Measurements from ENCODE around the gene WFIKKN1. TPM values are rescaled to one million over a fixed set of nuclear protein-coding genes. Genes with fewer than 3 reads are reported as not detected.
A peak's percentile ranks its signal among the peaks of the same experiment; 100 is the strongest.

WFIKKN1 gene
- total and polyA plus RNA-seq, 2 experiments from 2014 or later = 0.43 to 0.88 TPM

DNA sequence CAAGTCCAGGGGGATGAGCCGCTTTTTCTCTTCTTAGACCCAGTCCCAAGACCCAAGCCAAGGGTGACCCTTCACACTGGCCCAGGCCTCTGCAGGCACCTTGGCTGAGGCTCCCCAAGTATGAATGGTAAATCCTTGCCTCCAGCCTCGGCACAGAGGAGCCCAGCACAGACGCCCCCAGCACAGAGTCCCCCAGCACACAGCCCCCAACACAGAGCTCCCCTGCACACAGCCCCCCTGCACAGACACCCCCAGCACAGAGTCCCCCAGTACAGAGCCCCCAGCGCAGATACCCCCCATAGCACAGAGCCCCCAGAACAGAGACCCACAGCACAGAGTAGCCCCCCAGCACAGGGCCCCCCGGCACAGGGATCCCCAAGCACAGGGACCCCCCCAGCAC is 9.8 kb downstream of the WFIKKN1 start:
- Histone ChIP-seq H3K36me3 (replicated peaks; ENCODE audit: insufficient read depth, low read depth) (no peaks in the 10 kb centered on the region), H3K27ac (no peak overlapping the region), H3K4me3 (no peak overlapping the region), H3K9me3 (ENCODE audit: low read depth) (no peaks in the 10 kb centered on the region), H2AFZ (no peak overlapping the region), H3K79me2 (peaks cover 35% of the 10 kb centered on the region), H3K4me1 (ENCODE audit: insufficient read depth) (peaks cover 38% of the 10 kb centered on the region), H4K20me1 (ENCODE audit: insufficient read depth, poor library complexity, severe bottlenecking) (no peaks in the 10 kb centered on the region), H3K27me3 (no peaks in the 10 kb centered on the region), H3K9me2 (replicated peaks; ENCODE audit: insufficient read depth) (no peaks in the 10 kb centered on the region), H3K4me2 (peak overlapping the region; percentile 97)
- TF ChIP-seq CTCF (IDR thresholded peaks at IDR 0.05; ENCODE audit: poor library complexity) = no peak
- TF ChIP-seq EZH2phosphoT487 (IDR thresholded peaks at IDR 0.05; ENCODE audit: low read depth, severe bottlenecking, unreplicated experiment) = no peak
- no peak for TF ChIP-seq EZH2 (IDR thresholded peaks at IDR 0.05; ENCODE audit: borderline replicate concordance)
- DNase-seq (ENCODE audit: low spot score) = no peak
- 91% methylated on average over 4 of the region's 5 CpGs for WGBS (ENCODE audit: low lambda C conversion rate, missing lambda C conversion rate)

- Histone ChIP-seq H3K4me2 (peak within 1 kb of the TSS; percentile 97), H3K9me3 (ENCODE audit: low read depth) (no peaks in the 10 kb centered on the region), H3K4me3 (peak within 1 kb of the TSS; percentile 54), H3K36me3 (replicated peaks; ENCODE audit: insufficient read depth, low read depth) (no peaks in the 10 kb centered on the region), H3K27ac (peak within 1 kb of the TSS; percentile 94), H3K4me1 (ENCODE audit: insufficient read depth) (peaks cover 47% of the 10 kb centered on the region), H3K79me2 (peaks cover 40% of the 10 kb centered on the region), H3K27me3 (no peaks in the 10 kb centered on the region), H3K9me2 (replicated peaks; ENCODE audit: insufficient read depth) (no peaks in the 10 kb centered on the region), H4K20me1 (ENCODE audit: insufficient read depth, poor library complexity, severe bottlenecking) (no peaks in the 10 kb centered on the region), H2AFZ (peak within 1 kb of the TSS; percentile 81)
- 1% methylated on average over 37 of the region's 81 CpGs for WGBS (ENCODE audit: low lambda C conversion rate, missing lambda C conversion rate)
- TF ChIP-seq EZH2phosphoT487 (IDR thresholded peaks at IDR 0.05; ENCODE audit: low read depth, severe bottlenecking, unreplicated experiment) (no peak), EZH2 (IDR thresholded peaks at IDR 0.05; ENCODE audit: borderline replicate concordance) (no peak), CTCF (IDR thresholded peaks at IDR 0.05; ENCODE audit: poor library complexity) (no peak)
- peak; percentile 95 for DNase-seq (ENCODE audit: low spot score)
These were observed 10.8 kb downstream of the WFIKKN1 start, which contains the start of gene MCRIP2 for GRCh38 chr16:641326-642188. TSS of gene MCRIP2 (plus strand) at chr16:641828. CDS start at chr16:641992, 164 bp downstream.

GRCh38 chr16:642189-643049 is 11.6 kb downstream of the WFIKKN1 start:
- Histone ChIP-seq H3K4me1 (ENCODE audit: insufficient read depth) (peaks cover 47% of the 10 kb centered on the region), H2AFZ (peak overlapping the region; percentile 81), H4K20me1 (ENCODE audit: insufficient read depth, poor library complexity, severe bottlenecking) (no peaks in the 10 kb centered on the region), H3K9me3 (ENCODE audit: low read depth) (no peaks in the 10 kb centered on the region), H3K27ac (peak overlapping the region; percentile 94), H3K36me3 (replicated peaks; ENCODE audit: insufficient read depth, low read depth) (no peaks in the 10 kb centered on the region), H3K79me2 (peaks cover 46% of the 10 kb centered on the region), H3K4me3 (peak overlapping the region; percentile 54), H3K4me2 (peak overlapping the region; percentile 97), H3K27me3 (no peaks in the 10 kb centered on the region), H3K9me2 (replicated peaks; ENCODE audit: insufficient read depth) (no peaks in the 10 kb centered on the region)
- DNase-seq (ENCODE audit: low spot score) = peak; percentile 82
- TF ChIP-seq EZH2 (IDR thresholded peaks at IDR 0.05; ENCODE audit: borderline replicate concordance) = no peak
- TF ChIP-seq CTCF (IDR thresholded peaks at IDR 0.05; ENCODE audit: poor library complexity) = no peak
- TF ChIP-seq EZH2phosphoT487 (IDR thresholded peaks at IDR 0.05; ENCODE audit: low read depth, severe bottlenecking, unreplicated experiment) = no peak
- WGBS (ENCODE audit: low lambda C conversion rate, missing lambda C conversion rate) = 11% methylated on average over 49 of the region's 72 CpGs
